AG04449 (cell line): ENCODE measurements around the gene RMDN2.
A peak's percentile ranks its signal among the peaks of the same experiment; 100 is the strongest.

Experiments
- CTCF ChIA-PET: fragments of 350-600 bp; formaldehyde crosslinking; extraction: SDS; loops from one replicate; lab custom pipeline; 2021; ENCODE audit warnings: antibody characterized with exemption; lab: Yijun Ruan, JAX
- POLR2A ChIA-PET: fragments of 400-600, 350-600 bp; formaldehyde crosslinking; extraction: SDS; loops from one replicate; lab custom pipeline; 2020; ENCODE audit warnings: antibody characterized with exemption, inconsistent platforms; lab: Yijun Ruan, JAX
- DNase-seq: peaks from one replicate; pipeline ENCODE4 v3.0.0-alpha.2; 2010; ENCODE audit warnings: low read depth, low spot score
- H3K4me3 ChIP-seq: 2 replicates; pipeline ENCODE4 v1.5.1; 2011; ENCODE audit warnings: low read depth, mild to moderate bottlenecking, control low read depth, low read length
- TF ChIP-seq, protein P1 (sequence below): IDR thresholded peaks from one replicate; pipeline ENCODE4 v1.5.1; 2011; ENCODE audit warnings: mild to moderate bottlenecking, moderate library complexity, low read length, control low read depth, inconsistent platforms; ENCODE audit not compliant: insufficient read depth; ENCODE audit errors: missing control alignments

RMDN2 gene

DNA sequence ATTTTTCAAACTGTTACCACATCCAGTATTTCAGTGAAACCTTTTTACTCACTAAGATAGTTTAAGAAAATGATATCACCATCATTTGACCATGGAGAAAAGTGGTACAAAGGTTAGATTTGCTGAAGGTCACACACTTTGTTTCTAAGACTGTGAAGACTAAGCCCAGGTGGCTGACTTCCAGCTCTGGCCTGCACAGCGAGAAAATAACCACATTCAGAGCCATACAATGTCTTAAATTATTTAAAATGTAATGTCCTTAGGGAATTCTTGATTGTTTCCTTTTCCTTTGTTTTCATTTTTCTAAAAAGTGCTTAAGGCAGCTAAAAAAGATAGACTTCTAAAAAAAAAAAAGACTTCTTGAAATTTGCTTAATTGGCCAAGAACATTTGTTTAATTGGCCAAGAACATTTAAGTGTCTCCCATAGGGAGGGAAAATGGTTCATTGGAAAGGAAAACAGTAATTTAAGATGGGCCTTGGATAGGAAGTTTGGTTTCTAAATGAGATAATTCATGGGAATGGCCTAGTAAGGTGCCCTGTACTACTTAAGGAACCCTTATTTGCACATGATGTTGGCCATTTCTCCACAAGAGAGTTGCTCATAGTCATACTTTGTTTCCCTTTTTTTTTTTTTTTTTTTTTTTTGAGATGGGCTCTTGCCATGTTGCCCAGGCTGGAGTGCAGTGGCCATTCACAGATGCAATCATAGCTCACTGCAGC, 105.7 kb downstream of the RMDN2 start:
- no peak overlapping the region for H3K4me3 ChIP-seq
- ChIA-PET POLR2A (no interaction called here), CTCF (no interaction called here)
- TF ChIP-seq, protein P1, sequence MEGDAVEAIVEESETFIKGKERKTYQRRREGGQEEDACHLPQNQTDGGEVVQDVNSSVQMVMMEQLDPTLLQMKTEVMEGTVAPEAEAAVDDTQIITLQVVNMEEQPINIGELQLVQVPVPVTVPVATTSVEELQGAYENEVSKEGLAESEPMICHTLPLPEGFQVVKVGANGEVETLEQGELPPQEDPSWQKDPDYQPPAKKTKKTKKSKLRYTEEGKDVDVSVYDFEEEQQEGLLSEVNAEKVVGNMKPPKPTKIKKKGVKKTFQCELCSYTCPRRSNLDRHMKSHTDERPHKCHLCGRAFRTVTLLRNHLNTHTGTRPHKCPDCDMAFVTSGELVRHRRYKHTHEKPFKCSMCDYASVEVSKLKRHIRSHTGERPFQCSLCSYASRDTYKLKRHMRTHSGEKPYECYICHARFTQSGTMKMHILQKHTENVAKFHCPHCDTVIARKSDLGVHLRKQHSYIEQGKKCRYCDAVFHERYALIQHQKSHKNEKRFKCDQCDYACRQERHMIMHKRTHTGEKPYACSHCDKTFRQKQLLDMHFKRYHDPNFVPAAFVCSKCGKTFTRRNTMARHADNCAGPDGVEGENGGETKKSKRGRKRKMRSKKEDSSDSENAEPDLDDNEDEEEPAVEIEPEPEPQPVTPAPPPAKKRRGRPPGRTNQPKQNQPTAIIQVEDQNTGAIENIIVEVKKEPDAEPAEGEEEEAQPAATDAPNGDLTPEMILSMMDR: no peak
- DNase-seq: no peak

DNA sequence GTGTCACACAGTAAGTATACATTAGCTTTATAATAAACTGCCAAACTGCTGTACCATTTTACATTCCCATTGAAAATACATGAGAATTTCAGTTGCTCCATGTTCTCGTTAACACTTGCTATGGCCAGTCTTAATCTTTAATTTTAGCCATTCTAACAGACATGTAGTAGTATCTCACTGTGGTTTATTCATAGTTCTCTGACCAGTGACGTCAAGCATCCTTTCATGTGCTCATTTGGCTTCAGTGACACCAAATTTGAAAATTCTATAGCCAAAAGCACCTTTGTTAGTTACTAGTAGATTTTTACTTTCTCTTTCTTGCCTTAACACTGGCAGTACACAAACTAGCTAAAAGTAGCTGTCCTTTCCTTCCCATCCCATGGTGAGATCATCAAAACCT, 107.9 kb downstream of the RMDN2 start:
- H3K4me3 ChIP-seq: no peak overlapping the region
- DNase-seq: no peak
- TF ChIP-seq, protein P1: no peak
- ChIA-PET CTCF (no interaction called here), POLR2A (no interaction called here)

DNA sequence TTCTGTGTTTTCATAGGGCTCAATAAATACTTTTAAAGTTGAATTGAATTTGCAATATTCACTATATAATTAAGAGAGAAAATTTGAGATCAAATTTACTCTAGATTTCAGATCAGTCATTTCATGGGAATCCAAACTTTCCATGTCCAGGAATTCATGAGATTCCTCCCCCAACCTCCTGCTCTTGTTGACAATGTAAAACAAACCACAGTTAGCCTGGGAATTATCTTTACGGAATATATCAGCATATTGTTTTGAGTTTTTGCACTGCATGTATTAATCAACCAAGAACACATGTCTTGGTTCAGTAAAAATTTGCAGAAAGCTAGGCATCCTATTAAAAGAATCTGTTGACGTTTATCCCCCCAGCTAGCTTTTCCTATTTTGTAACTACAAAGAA, 108.6 kb downstream of the RMDN2 start:
- no peak for DNase-seq
- TF ChIP-seq, protein P1: no peak
- CTCF ChIA-PET: no interaction called here
- POLR2A ChIA-PET: no interaction called here
- no peak overlapping the region for H3K4me3 ChIP-seq

DNA sequence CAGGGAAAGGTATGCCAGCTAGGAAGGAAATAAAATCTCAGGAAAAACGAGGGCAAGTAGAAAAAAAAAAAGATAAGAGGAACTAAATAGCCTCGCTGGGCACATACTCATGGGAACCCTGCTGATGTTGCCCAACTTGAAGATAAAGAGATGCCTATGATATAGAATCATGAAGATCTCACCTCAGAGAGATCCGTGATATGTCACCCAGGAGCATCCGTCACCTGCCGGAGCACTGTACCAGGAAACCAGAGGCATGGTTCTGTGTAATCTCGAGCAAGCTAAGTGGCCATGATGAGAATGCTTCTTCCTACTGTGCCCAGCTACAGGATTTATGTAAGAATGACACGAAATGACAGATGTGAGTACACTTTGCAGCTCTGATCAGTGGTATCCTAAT, 110.9 kb downstream of the RMDN2 start:
- ChIA-PET POLR2A (no interaction called here), CTCF (interaction anchor here (1.5 to 1.7 kb wide), 2 partner anchors 9 to 238 kb away, joined by 4 to 6 read pairs; no protein-coding TSS in a partner anchor)
- DNase-seq: no peak
- H3K4me3 ChIP-seq: no peak overlapping the region
- TF ChIP-seq, protein P1: no peak

DNA sequence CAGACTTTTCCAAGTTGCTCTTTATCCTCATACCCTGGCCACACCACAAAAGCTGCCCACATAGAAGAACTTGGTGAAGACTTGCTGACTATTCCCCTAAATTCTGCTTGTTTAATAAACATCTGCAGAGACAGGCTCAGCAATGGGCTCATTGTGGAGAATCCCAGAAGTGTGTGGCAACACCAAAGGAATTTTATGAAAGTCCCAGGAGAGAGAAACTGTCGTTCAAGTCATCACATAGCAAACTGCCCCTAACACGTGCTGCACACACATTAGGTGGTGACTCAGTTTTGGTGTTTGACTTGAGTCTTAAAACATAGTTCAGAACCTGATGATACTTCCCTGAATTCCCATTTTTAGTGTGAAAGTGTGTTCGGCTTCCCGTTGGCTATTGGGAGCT, 112.2 kb downstream of the RMDN2 start:
- ChIA-PET CTCF (interaction anchor here (1.5 to 1.7 kb wide), 2 partner anchors 10 to 237 kb away, joined by 4 to 6 read pairs; no protein-coding TSS in a partner anchor), POLR2A (no interaction called here)
- no peak for DNase-seq
- TF ChIP-seq, protein P1: no peak
- no peak overlapping the region for H3K4me3 ChIP-seq

DNA sequence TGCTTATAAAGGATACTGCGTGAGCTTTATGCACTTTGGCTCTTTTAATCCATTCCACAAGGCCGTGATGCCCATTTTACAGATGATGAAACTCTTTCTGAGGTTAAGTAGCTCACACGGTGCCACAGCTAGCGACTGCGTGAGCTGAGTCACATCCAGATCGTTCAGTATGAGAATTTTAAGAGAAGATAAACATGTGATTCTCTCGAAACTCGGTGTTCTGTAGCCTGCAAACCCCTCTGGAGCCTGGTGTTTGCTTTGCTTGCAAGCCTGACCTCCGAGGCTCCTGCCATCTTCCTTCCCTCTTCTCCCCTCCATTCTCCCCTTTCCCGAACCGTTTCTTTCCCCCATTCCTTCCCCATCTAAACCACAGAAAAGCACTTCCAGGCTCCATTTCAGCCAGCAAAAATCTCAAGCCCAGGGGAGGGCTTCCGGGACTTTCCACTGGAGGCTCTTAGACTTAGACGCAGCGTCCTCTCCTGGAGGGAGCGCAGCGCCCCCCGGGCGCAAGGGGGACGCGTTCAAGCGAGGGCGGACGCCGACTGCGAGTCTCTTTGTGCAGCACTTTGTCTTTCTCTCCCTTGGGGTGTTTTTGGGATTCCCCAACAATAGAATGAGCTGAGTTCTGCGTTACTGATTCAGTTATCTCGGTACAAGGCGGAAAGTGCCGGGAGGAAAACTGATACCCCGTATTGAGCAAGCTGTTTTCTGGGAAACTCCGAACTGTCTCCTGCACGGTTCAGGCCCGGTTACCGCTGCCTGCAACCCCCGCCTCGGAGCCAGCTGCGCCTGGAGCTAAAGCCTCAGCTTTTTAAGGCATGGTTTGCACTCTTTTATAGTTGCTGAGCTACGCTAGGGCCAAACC, 112.9 kb downstream of the RMDN2 start:
- H3K4me3 ChIP-seq: peak overlapping the region; percentile 33
- ChIA-PET CTCF (interaction anchor here (0.8 kb wide), 3 partner anchors 11 to 45 kb away, joined by 3 to 4 read pairs (median 4); no protein-coding TSS in a partner anchor), POLR2A (interaction anchor here (0.6 kb wide), 1 partner anchor 706 kb away, joined by 4 read pairs; no protein-coding TSS in a partner anchor)
- DNase-seq: no peak
- TF ChIP-seq, protein P1: peak; percentile 32
